Trophoblast cell (in vitro differentiated cells and primary cell): ENCODE results near the gene NQO2.
"Not testable (repeated sequence)": the region's sequence is repeated elsewhere in the genome, so short reads cannot be mapped to it uniquely, and the experiment has no call there.

Experiments
- DNase-seq, 2 donors: peaks; one replicate each; pipeline ENCODE4 v3.0.0-alpha.2; 2016
- H2AFZ ChIP-seq: 2 replicates; pipeline ENCODE4 v1.6.1; 2013; ENCODE audit warnings: low read length, moderate library complexity, mild to moderate bottlenecking; ENCODE audit not compliant: insufficient read depth, poor library complexity
- H2AK5ac ChIP-seq: 2 replicates; pipeline ENCODE4 v1.6.1; 2013; ENCODE audit warnings: mild to moderate bottlenecking, low read length
- H2BK120ac ChIP-seq: 2 replicates; pipeline ENCODE4 v1.6.1; 2013; ENCODE audit warnings: low read length, mild to moderate bottlenecking, moderate library complexity; ENCODE audit not compliant: insufficient read depth, poor library complexity
- H2BK12ac ChIP-seq: 2 replicates; pipeline ENCODE4 v1.6.1; 2013; ENCODE audit warnings: mild to moderate bottlenecking, low read length, moderate library complexity
- H2BK5ac ChIP-seq: 2 replicates; pipeline ENCODE4 v1.6.1; 2013; ENCODE audit warnings: low read length, low read depth, moderate library complexity, mild to moderate bottlenecking; ENCODE audit not compliant: poor library complexity
- H3K14ac ChIP-seq: 2 replicates; pipeline ENCODE4 v1.6.1; 2013; ENCODE audit warnings: mild to moderate bottlenecking, low read length
- H3K18ac ChIP-seq: 2 replicates; pipeline ENCODE4 v1.6.1; 2013; ENCODE audit warnings: mild to moderate bottlenecking, low read length
- H3K23ac ChIP-seq: 2 replicates; pipeline ENCODE4 v1.6.1; 2013; ENCODE audit warnings: low read length
- H3K27ac ChIP-seq: 2 replicates; pipeline ENCODE4 v1.5.1; 2013; ENCODE audit warnings: low read depth, mild to moderate bottlenecking, inconsistent platforms, low read length, moderate library complexity
- H3K27me3 ChIP-seq: 2 replicates; pipeline ENCODE4 v1.6.1; 2013; ENCODE audit warnings: inconsistent platforms, mild to moderate bottlenecking, low read length, moderate library complexity; ENCODE audit not compliant: insufficient read depth
- H3K36me3 ChIP-seq, 2 experiments: 1 replicate in 1 of 2; 2 replicates in 1 of 2; pipeline ENCODE4 v1.6.1; 2013; ENCODE audit warnings: low read length in 2 of 2, mild to moderate bottlenecking in 2 of 2, moderate library complexity in 1 of 2; ENCODE audit not compliant: insufficient read depth in 2 of 2, control insufficient read depth in 1 of 2
- H3K4ac ChIP-seq: 2 replicates; pipeline ENCODE4 v1.6.1; 2013; ENCODE audit warnings: low read depth, mild to moderate bottlenecking, low read length, moderate library complexity
- H3K4me1 ChIP-seq, 2 experiments: 1 replicate in 1 of 2; 2 replicates in 1 of 2; pipeline ENCODE4 v1.6.1; 2013; ENCODE audit warnings: low read length in 2 of 2, mild to moderate bottlenecking in 2 of 2, moderate library complexity in 1 of 2; ENCODE audit not compliant: insufficient read depth in 2 of 2, control insufficient read depth in 1 of 2
- H3K4me2 ChIP-seq: 2 replicates; pipeline ENCODE4 v1.6.1; 2013; ENCODE audit warnings: inconsistent platforms, mild to moderate bottlenecking, low read length, moderate library complexity
- H3K4me3 ChIP-seq: 2 replicates; pipeline ENCODE4 v1.5.1; 2013; ENCODE audit warnings: mild to moderate bottlenecking, low read depth, low read length, inconsistent platforms
- H3K79me1 ChIP-seq: one replicate; pipeline ENCODE4 v1.6.1; 2013; ENCODE audit warnings: low read length
- H3K79me2 ChIP-seq: 2 replicates; pipeline ENCODE4 v1.6.1; 2013; ENCODE audit warnings: low read length, mild to moderate bottlenecking; ENCODE audit not compliant: control insufficient read depth, insufficient read depth, poor library complexity
- H3K9ac ChIP-seq: 2 replicates; pipeline ENCODE4 v1.6.1; 2013; ENCODE audit warnings: mild to moderate bottlenecking, low read length
- H3K9me3 ChIP-seq: 2 replicates; pipeline ENCODE4 v1.6.1; 2013; ENCODE audit warnings: low read depth, mild to moderate bottlenecking, control low read depth, inconsistent platforms, low read length; ENCODE audit not compliant: insufficient read depth
- H4K12ac ChIP-seq: 2 replicates; pipeline ENCODE4 v1.6.1; 2013; ENCODE audit warnings: low read depth, mild to moderate bottlenecking, low read length, moderate library complexity
- H4K8ac ChIP-seq: 2 replicates; pipeline ENCODE4 v1.6.1; 2013; ENCODE audit warnings: low read depth, mild to moderate bottlenecking, low read length, moderate library complexity
- H4K91ac ChIP-seq: one replicate; pipeline ENCODE4 v1.6.1; 2013; ENCODE audit warnings: low read depth, mild to moderate bottlenecking, low read length, moderate library complexity
- WGBS: extraction: QIAGEN DNeasy Blood & Tissue Kit; methylation state at CpG from one replicate; pipeline ENCODE4 v1.1.7; 2013; ENCODE audit warnings: missing lambda C conversion rate; ENCODE audit not compliant: insufficient read length, insufficient coverage; ENCODE audit errors: extremely low coverage; 5-methylcytosine and 5-hydroxymethylcytosine counted together

NQO2 gene

GRCh38 chr6:3019749-3020320 is 20.1 kb downstream of the NQO2 start:
- H4K12ac ChIP-seq: no peak overlapping the region
- H3K36me3 ChIP-seq: peaks cover 2 to 5% of the 10 kb centered on the region in 2 experiments
- H2BK5ac ChIP-seq: no peak overlapping the region
- no peak overlapping the region for H3K27ac ChIP-seq
- no peak for DNase-seq
- H3K4me1 ChIP-seq: peaks cover 6 to 9% of the 10 kb centered on the region in 2 experiments
- no peak overlapping the region for H2BK12ac ChIP-seq
- no peak overlapping the region for H2AFZ ChIP-seq
- H3K9me3 ChIP-seq: peaks cover 2% of the 10 kb centered on the region
- no peak overlapping the region for H3K4me3 ChIP-seq
- no peak overlapping the region for H3K14ac ChIP-seq
- H3K18ac ChIP-seq: no peak overlapping the region
- H3K27me3 ChIP-seq: no peaks in the 10 kb centered on the region
- H3K79me2 ChIP-seq: no peaks in the 10 kb centered on the region
- H3K79me1 ChIP-seq: peaks cover 2% of the 10 kb centered on the region
- no CpG with 5 or more reads among the region's 6 CpGs for WGBS
- H2BK120ac ChIP-seq: no peak overlapping the region
- H4K91ac ChIP-seq: no peak overlapping the region
- no peak overlapping the region for H3K4ac ChIP-seq
- no peak overlapping the region for H3K23ac ChIP-seq
- H3K9ac ChIP-seq: no peak overlapping the region
- H3K4me2 ChIP-seq: no peak overlapping the region
- no peak overlapping the region for H4K8ac ChIP-seq
- H2AK5ac ChIP-seq: no peak overlapping the region

- H2BK120ac ChIP-seq, H3K4ac ChIP-seq, H3K27ac ChIP-seq, H3K27me3 ChIP-seq, H4K91ac ChIP-seq, H2AFZ ChIP-seq, H2BK5ac ChIP-seq, H3K9me3 ChIP-seq, H4K8ac ChIP-seq, H3K4me2 ChIP-seq, DNase-seq, H3K4me3 ChIP-seq, H3K23ac ChIP-seq, H4K12ac ChIP-seq, H3K79me2 ChIP-seq, H3K4me1 ChIP-seq, H2AK5ac ChIP-seq, H3K9ac ChIP-seq, H3K36me3 ChIP-seq, H2BK12ac ChIP-seq, H3K18ac ChIP-seq, H3K79me1 ChIP-seq, H3K14ac ChIP-seq: not testable (repeated sequence)
- WGBS: no CpG with 5 or more reads among the region's 2 CpGs
Measured at GRCh38 chr6:3020976-3021598, 21.4 kb downstream of the NQO2 start.

- H4K12ac ChIP-seq: no peak overlapping the region
- peak in 1 of 2 donors; percentile 38 for DNase-seq
- no peak overlapping the region for H4K91ac ChIP-seq
- WGBS: no CpG with 5 or more reads among the region's 26 CpGs
- H3K14ac ChIP-seq: no peak overlapping the region
- no peak overlapping the region for H3K4me3 ChIP-seq
- H3K18ac ChIP-seq: no peak overlapping the region
- H4K8ac ChIP-seq: no peak overlapping the region
- no peak overlapping the region for H3K9ac ChIP-seq
- no peaks in the 10 kb centered on the region for H3K9me3 ChIP-seq
- H2AK5ac ChIP-seq: no peak overlapping the region
- peaks cover 2% of the 10 kb centered on the region for H3K79me1 ChIP-seq
- H2BK5ac ChIP-seq: no peak overlapping the region
- no peak overlapping the region for H3K23ac ChIP-seq
- no peak overlapping the region for H2BK120ac ChIP-seq
- H3K36me3 ChIP-seq: peaks cover 0 to 2% of the 10 kb centered on the region in 2 experiments
- peaks cover 6 to 9% of the 10 kb centered on the region in 2 experiments for H3K4me1 ChIP-seq
- H3K4ac ChIP-seq: no peak overlapping the region
- H2AFZ ChIP-seq: no peak overlapping the region
- no peak overlapping the region for H3K4me2 ChIP-seq
- H3K27me3 ChIP-seq: no peaks in the 10 kb centered on the region
- H3K27ac ChIP-seq: no peak overlapping the region
- no peaks in the 10 kb centered on the region for H3K79me2 ChIP-seq
- no peak overlapping the region for H2BK12ac ChIP-seq
Measured at GRCh38 chr6:3022765-3023662, 23.3 kb downstream of the NQO2 start.

- Histone ChIP-seq H3K14ac (no peak overlapping the region), H3K9me3 (no peaks in the 10 kb centered on the region), H3K18ac (no peak overlapping the region), H2AFZ (peak overlapping the region; percentile 3), H2BK5ac (no peak overlapping the region), H3K23ac (no peak overlapping the region), H2AK5ac (no peak overlapping the region), H3K9ac (no peak overlapping the region), H3K4me3 (no peak overlapping the region), H2BK120ac (no peak overlapping the region), H3K79me1 (peaks cover 2% of the 10 kb centered on the region), H3K27ac (no peak overlapping the region), H4K12ac (no peak overlapping the region), H3K4me2 (no peak overlapping the region), H4K8ac (peak overlapping the region; percentile 25), H2BK12ac (no peak overlapping the region), H3K27me3 (no peaks in the 10 kb centered on the region), H3K4me1 (peaks cover 6 to 9% of the 10 kb centered on the region in 2 experiments), H3K79me2 (no peaks in the 10 kb centered on the region), H3K4ac (no peak overlapping the region), H4K91ac (peak overlapping the region; percentile 20), H3K36me3 (no peaks in the 10 kb centered on the region)
- no CpG with 5 or more reads among the region's 32 CpGs for WGBS
- peak; percentile 79 to 87 for DNase-seq
Measured at GRCh38 chr6:3023663-3024483, 24.2 kb downstream of the NQO2 start.
